HS-5 (cell line): ENCODE measurements around the gene CTSO.
A peak's percentile ranks its signal among the peaks of the same experiment; 100 is the strongest.
"Not testable (repeated sequence)": the region's sequence is repeated elsewhere in the genome, so short reads cannot be mapped to it uniquely, and the experiment has no call there.

ENCODE experiments used
- DNase-seq: peaks from one replicate; pipeline ENCODE4 v3.0.0-alpha.2; 2012; ENCODE audit warnings: low read depth

Gene CTSO

DNA sequence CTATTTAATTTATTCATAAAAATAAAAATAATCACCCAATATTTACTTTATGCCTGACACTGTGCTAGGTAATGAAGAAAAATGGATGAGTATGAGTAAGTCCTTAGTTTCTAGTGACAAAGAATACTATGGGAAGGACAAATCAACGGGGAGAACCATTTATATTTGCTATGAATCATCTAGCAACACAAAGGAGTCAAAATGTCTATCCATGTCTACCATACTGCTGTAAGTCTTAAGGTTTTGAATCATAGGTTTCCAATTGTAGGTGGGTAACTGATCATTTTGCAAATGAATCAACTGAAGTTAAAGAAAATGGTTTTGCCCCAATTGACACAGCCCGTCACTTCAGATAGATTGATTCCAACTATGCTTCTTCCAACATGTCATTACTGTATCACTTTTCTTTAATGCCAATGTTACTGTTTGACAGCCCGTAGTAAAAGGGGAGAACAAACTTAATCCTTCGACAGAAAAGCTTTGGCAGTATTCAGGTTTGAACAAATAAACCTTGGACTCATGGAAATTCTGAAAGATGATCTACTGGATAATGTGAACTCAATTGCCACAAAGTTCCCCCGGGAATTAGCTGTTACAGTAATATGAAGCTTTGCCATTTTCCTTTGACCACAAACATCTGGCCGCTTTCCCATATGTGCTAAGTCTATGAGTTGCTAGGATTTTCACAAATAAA, 47.0 kb downstream of the CTSO start:
- DNase-seq: peak; percentile 84

DNA sequence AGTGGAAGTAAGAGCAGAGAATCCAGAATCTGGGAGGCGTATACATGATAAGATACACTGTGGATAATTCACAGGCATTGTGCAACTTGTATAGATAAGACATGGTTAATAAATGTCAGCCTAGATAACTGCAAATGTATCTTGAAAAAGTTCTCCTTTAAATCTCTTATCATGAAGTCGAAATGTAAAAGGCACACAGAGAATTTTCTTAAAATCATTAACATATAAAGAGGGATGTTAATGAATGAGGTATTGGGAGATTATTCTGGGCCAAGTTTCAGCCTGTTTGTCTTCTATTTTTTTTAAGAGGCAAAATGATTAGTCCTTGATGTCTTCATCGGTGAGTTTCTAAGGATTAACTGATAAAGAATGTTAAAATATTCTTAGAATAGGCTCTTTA, 49.3 kb downstream of the CTSO start:
- no peak for DNase-seq

DNA sequence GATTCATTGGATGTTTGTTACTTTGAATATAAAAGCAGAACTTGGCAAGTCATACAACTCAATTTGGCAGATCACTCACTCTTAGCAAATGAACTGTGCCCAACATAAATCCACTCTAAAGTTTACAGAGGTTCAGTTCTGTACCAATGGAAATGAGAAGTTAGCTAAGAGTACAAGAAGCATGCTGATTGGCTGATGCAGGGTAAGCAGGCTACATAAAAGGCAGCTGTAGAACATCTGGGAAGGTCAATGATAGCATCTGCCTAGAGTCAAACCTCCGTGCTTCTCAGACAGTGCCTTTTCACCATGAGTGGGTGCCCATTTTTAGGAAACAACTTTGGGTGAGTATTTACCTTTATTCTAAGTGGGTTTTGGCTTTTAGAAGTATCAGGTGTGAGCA, 50.2 kb downstream of the CTSO start, which contains the start of gene TDO2:
Gene TDO2 (plus strand): TSS at position 244 of the 400 bp plus-strand sequence. CDS start 63 bp downstream, at position 307.
- DNase-seq: no peak

DNA sequence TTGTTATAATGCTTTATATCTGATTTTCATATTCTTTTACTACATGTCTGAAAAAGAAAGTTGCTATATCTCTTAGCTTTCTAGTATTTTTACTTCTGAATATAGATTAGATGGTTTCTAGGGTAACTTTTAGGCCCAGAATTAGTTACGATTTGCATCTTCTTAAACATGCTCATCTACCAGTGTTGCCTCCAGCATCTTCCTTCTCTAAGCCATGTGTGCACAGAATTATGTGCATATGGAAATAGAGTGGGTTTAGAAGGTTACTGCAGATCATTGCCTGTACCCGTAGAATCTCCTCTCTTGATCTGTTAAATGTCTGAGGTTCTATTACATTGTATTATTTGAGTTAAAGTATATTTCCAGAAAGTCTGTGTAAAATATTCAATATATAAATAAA, 52.7 kb downstream of the CTSO start:
- no peak for DNase-seq

DNA sequence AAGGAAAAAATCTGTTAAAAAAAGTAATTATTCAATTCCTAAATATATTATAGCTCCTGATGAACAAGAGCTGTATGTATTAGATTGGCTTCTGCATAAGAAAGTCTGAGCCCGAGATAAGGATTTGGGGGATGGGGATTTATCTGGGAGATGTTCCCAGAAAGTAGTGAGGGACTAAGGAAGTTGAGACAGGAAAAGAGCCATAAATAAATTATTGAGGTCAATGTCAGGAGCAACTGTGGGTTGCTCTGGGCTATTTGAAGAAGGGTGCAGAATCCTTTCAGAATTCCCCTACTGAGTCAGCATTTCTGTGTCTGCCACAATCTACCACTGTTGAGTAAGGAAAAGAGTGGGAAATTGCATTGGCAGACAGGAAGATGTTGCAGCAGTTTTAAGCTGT, 53.3 kb downstream of the CTSO start:
- no peak for DNase-seq

DNA sequence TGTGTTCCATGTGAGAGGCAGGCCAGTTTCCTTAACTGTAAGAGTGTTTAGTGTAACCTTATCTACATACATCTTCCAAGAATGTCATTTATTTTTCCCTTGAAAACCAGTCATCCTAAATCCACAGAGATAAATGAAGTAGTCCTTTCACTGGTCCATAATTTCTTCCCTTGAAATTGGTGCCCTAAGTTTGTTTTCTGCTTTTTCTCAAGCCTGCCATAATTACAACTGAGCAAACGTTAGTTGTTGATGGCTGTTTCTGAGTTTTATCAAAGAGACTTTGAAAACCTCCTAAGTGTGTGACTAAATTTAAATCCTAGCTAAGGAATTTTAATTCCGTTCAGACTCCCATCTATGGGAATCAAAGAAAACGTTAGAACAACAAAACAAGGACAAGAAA, 53.8 kb downstream of the CTSO start:
- DNase-seq: no peak

DNA sequence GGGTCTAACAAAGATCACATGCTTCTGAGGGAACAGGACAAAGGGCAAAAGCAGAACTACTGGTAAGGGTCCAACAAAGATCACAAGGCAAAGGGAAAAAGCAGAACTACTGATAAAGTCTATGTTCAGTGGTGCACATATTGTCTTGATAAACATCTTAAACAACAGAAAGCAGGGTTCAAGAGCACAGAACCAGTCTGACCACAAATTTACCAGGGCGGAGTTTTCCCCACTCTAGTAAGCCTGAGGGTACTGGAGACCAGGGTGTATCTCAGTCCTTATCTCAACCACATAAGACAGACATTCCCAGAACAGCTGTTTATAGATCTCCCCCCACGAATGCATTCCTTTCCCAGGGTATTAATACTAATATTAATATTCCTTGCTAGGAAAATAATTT, 55.3 kb downstream of the CTSO start:
- DNase-seq: not testable (repeated sequence)

DNA sequence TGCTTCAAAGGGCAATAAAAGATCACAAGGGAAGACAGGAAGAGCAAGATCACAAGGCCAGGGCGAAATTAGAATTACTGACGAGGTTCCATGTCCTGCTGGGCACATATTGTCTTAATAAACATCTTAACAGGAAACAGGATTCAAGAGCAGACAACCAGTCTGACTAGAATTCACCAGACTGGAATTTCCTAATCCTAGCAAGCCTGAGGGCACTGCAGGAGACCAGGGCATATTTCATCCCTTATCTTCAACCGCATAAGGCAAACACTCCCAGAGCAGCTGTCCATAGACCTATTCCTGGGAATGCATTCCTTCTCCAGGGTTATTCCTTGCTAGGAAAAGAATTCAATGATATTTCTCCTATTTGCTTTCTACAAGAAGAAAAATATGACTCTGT, 62.6 kb downstream of the CTSO start:
- DNase-seq: no peak

DNA sequence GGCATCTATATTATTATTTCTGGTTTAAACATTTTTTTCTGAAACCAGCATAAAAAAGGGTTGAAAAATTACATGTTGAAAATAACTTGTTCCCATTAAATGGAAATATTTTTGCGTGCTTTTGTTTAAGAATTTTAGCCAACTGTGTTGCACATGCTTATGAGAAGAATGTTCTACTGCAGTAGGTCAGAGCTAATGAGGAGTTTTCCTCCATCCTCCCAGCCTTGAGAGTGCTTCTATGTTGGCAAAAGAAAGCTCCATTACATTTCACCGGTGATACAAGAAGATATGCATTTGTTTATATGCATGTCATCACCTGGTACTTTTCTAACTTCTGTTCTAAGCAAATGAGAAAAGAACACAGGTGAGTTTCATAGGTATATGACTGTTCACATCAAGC, 63.7 kb downstream of the CTSO start:
- DNase-seq: no peak

DNA sequence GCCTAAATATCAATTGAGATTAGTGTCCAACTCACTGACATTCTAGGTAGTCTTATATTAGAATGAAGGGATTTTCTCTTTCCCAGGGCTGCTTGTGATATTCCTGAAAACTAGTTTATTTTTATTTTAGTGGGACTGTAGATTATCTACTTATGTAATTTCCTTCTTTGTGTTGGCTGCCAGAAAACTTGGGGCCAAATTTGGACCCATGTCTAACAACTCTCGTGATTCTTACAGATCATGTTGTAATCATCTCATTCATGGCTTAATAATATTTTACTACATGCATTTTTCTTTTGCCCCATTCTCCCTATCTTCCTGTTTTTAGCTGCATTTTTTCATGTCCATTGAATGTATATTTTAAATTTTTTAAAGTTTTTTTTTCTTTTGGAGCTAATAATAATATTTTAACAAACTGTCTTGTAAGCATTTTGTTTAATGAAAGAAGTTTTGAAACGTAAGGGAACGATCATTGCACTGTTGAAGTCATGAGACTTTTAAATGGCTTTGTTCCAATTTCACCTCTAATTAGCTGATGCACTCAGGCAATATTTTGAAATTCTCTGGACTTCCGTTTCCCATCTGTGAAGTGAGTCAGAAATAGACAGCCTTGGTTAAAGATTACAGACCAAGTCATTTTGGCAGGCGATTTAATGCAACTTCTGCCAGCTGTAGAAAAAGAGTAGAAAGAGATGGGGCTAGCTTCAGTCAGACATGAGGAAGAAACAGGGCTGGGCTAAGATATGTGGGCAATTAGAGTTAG, 64.5 kb downstream of the CTSO start:
- peak; percentile 67 for DNase-seq

DNA sequence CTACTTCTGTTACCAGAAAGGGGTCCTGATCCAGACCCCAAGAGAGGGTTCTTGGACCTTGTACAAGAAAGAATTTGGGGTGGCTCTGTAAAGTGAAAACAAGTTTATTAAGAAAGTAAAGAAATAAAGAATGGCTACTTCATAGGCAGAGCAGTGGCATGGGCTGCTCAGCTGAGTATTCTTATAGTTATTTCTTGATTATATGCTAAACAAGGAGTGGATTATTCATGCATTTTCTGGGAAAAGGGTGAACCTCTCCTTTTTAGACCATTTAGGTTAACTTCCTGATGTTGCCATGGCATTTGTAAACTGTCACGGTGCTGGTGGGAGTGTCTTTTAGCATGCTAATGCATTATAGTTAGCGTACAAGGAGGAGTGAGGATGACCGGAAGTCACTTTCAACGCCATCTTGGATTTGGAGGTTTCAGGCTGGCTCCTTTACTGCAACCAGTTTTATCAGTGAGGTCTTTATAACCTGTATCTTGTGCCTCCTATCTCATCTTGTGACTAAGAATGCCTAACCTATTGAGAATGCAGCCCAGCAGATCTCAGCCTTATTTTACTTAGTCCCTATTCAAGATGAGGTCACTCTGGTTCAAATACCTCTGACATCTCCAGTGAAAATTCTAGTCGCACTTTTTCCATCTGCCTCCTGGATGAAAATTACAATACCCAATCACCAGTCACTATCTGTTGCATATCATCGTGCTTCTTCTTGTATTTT, 65.7 kb downstream of the CTSO start:
- DNase-seq: no peak

DNA sequence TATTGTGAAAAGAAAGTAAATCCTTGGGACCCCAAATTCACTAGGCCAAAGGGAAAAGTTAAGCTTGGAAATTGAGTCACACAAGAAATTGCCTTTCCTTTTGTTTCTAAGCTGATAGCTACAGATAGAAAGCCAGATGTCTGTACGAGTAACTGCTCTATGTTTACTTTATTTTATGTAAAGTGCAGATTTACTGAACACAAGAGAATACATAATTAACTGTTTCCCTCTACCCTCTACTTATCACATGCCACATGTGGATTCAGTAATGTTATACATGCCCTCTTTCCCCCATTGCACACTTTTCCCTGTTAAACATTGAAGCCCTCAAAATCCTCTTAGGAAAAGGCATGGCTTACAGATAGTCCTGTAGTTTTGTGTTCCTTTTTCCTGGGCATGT, 66.6 kb downstream of the CTSO start:
- DNase-seq: no peak

DNA sequence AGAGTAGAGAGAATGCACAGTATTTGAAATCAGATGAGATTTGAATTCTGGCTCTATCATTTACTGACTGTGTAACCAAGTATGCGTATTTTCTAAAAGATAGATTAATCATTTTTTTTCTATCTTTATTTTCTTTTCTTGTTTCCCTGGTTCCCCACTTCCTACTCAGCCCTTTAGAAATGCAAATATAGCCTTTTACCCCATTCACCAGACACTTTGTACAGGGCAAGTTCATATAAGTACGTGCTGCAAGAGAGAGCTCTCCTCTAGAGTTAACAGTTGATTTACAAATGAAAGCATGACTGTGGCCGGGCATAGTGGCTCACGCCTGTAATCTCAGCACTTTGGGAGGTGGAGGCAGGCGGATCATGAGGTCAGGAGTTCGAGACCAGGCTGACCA, 68.0 kb downstream of the CTSO start:
- no peak for DNase-seq

DNA sequence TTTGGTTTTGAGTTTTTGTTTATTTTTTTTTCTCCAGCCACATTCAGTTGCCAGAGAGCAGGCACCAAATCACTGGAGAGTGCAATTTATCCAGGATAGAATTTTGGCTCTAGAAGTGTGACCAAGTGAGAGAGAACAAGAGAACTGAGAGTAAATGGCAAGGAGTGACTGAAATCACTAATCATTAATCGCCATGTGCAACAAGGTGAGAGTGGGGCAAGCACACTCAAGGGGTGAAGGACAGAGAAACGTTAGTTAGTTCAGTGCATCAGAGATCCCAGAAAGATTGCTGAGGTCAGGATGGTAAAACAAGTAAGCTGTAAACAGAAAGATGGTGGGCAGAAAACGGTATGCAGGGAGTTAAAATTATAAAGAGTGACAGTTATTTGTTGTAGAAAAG, 69.8 kb downstream of the CTSO start:
- no peak for DNase-seq

DNA sequence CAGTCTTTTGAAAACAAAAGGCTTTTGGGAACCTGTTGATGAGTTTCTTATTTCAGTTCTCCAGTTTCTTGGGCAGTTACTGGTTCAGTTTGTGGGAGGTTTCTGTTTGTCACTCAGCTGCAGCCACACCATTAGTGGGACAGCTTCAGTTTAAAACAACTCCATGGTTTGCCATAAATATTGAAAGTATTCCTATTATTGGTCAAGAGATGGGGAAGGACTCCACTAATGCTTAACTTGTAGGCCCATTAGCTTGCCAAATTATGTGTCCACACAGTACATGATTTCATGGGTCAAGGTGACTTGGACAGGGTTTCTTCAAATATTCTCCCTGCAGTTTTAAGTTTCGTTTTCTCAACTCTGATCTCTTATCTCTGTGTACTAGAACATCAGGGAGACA, 72.1 kb downstream of the CTSO start:
- no peak for DNase-seq

DNA sequence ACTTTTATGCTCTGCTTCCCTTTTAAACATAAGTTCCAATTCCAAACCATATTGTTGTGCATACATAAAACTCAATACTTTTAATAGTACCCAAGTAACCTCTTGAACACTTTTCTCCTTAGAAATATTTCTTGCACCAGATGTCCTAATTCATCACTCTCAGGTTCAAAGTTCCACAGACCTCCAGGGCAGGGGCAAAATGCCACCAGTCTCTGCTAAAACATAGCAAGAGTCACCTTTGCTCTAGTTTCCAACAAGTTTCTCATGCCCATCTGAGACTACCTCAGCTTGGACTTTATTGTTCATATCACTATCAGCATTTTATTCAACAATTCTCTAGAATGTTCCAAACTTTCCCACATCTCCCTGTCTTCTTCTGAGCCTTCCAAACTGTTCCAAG, 73.9 kb downstream of the CTSO start:
- DNase-seq: no peak

DNA sequence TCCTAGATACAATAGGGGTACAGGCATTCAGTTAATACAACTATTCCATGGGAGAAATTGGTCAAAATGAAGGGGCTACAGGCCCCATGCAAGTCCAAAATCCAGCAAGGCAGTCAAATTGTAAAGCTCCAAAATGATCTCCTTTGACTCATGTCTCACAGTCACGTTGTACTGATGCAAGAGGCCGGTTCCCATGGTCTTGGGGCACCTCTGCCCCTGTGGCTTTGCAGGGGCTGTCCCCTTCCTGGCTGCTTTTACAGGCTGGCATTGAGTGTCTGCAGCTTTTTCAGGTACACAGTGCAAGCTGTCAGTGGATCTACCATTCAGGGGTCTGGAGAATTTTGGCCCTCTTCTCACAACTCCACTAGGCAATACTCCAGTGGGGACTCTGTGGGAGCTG, 75.1 kb downstream of the CTSO start:
- no peak for DNase-seq

DNA sequence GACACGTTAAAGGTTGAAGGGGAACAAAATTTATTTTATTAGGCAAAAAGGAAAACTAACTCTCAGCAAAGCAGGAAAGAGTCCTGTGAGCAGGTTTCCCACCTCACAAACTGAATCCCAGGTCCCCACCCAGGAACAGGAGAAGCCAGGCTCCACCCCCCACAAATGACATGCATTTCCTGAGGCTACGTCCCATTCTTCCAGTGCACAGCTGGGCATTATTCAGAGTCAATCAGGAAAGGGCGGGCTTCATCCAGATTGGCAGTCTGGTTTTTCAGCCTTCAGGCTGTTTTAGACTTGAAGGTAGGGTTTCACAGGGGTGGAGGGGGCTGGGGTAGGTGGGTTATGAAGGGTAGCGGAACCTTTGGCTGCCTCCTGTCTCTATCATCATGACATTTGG, 75.7 kb downstream of the CTSO start:
- DNase-seq: no peak

DNA sequence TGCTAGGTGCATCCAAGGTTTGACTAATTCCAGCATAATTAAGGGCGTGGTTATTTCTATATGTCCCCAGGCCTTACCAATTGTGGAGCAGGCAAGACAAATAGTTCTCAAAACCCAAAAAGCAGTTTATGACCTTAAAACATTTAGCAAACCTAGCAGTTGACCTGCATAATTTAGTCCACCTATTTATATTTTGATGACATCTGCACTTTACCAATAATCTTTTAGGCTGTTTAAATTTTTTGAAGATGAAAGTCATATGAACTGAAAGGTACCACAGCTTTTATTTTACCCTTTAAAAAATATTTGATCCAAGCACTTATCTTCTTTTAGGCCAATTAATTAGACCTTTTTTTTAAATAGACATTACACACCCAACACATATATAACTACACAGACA, 77.8 kb downstream of the CTSO start:
- DNase-seq: no peak
